Middle frontal gyrus (tissue), 1 donor: ENCODE data around the gene KCND1.
A peak's percentile ranks its signal among the peaks of the same experiment; 100 is the strongest.
"Not testable (repeated sequence)": the region's sequence is repeated elsewhere in the genome, so short reads cannot be mapped to it uniquely, and the experiment has no call there.

ENCODE experiments used
- DNase-seq: peaks from one replicate; pipeline ENCODE4 v3.0.0-alpha.2; 2015; ENCODE audit warnings: low spot score; ENCODE audit errors: extremely low spot score

Gene KCND1

GRCh38 chrX:48971249-48972219 lies at the start of gene KCND1:
TSS of gene KCND1 (minus strand) at chrX:48971844. CDS start at chrX:48970271, 1,573 bp downstream.
- no peak for DNase-seq

GRCh38 chrX:49019599-49020249 lies 48.1 kb upstream of the KCND1 start:
- no peak for DNase-seq

- DNase-seq = no peak
These were observed 47.4 kb upstream of the KCND1 start for GRCh38 chrX:49019050-49019449.

GRCh38 chrX:49003696-49004095 lies 32.1 kb upstream of the KCND1 start:
- DNase-seq = no peak

- peak; percentile 41 for DNase-seq
These were observed 30.7 kb upstream of the KCND1 start, which contains the start of gene GRIPAP1 for GRCh38 chrX:49002091-49002935. TSS of gene GRIPAP1 (minus strand) at chrX:49002264. CDS start at chrX:49002229, 35 bp downstream.

- no peak for DNase-seq
These were observed 30.0 kb upstream of the KCND1 start for GRCh38 chrX:49001521-49002090.

- no peak for DNase-seq
These were observed 29.0 kb upstream of the KCND1 start for GRCh38 chrX:49000636-49001035.

- DNase-seq = no peak
These were observed 27.4 kb upstream of the KCND1 start for GRCh38 chrX:48999030-48999429.

GRCh38 chrX:48998391-48998790 lies 26.7 kb upstream of the KCND1 start:
- DNase-seq = no peak

GRCh38 chrX:48997865-48998264 lies 26.2 kb upstream of the KCND1 start:
- DNase-seq = no peak

- DNase-seq = no peak
These were observed 25.8 kb upstream of the KCND1 start for GRCh38 chrX:48997455-48997854.

GRCh38 chrX:48996969-48997368 lies 25.3 kb upstream of the KCND1 start:
- no peak for DNase-seq

- DNase-seq = no peak
These were observed 20.7 kb upstream of the KCND1 start for GRCh38 chrX:48992341-48992740.

GRCh38 chrX:48989483-48989882 lies 17.8 kb upstream of the KCND1 start:
- DNase-seq = no peak

- no peak for DNase-seq
These were observed 12.3 kb upstream of the KCND1 start for GRCh38 chrX:48983896-48984295.

- DNase-seq = no peak
These were observed 11.4 kb upstream of the KCND1 start for GRCh38 chrX:48983081-48983480.

- DNase-seq = no peak
These were observed 9.5 kb upstream of the KCND1 start for GRCh38 chrX:48981178-48981577.

- not testable (repeated sequence) for DNase-seq
These were observed 8.7 kb upstream of the KCND1 start for GRCh38 chrX:48980341-48980740.

GRCh38 chrX:48978226-48978625 lies 6.6 kb upstream of the KCND1 start:
- DNase-seq = no peak

GRCh38 chrX:48976086-48976485 lies 4.4 kb upstream of the KCND1 start:
- DNase-seq = no peak

GRCh38 chrX:48975541-48975940 lies 3.9 kb upstream of the KCND1 start:
- DNase-seq = no peak
